Prostate gland (tissue), 2 donors: ENCODE measurements around the gene LYPD6B. TPM values are rescaled to one million over a fixed set of nuclear protein-coding genes. Genes with fewer than 3 reads are reported as not detected.

ENCODE experiments used
- DNase-seq: peaks from one replicate; pipeline ENCODE4 v3.0.0-alpha.2; 2019; ENCODE audit warnings: low spot score
- H3K27ac ChIP-seq, 2 donors: fragments of 200-600 bp; sonication (generic); 2 replicates each; pipeline ENCODE4 v1.5.1; 2017 to 2019
- H3K27me3 ChIP-seq: fragments of 200-600 bp; sonication (generic); replicated peaks from 2 replicates; pipeline ENCODE4 v1.5.1; 2019; ENCODE audit not compliant: insufficient read depth
- H3K36me3 ChIP-seq, 2 donors: fragments of 200-600 bp; sonication (generic); 1 replicate in 1 of 2; 2 replicates in 1 of 2; pipeline versions ENCODE4 v1.5.1 to v1.8.1; 2017 to 2019
- H3K4me1 ChIP-seq: fragments of 200-600 bp; sonication (generic); replicated peaks from 2 replicates; pipeline ENCODE4 v1.5.1; 2019
- H3K4me3 ChIP-seq, 2 donors: fragments of 200-600 bp; sonication (generic); 2 replicates each; pipeline ENCODE4 v1.5.1; 2017 to 2019
- H3K9me3 ChIP-seq: fragments of 200-600 bp; sonication (generic); 2 replicates; pipeline ENCODE4 v1.5.1; 2017
- CTCF ChIP-seq, 4 experiments: fragments of 200-600 bp in 2 of 4; fragments of 450-650 bp in 2 of 4; sonication (generic) in 2 of 4; IDR thresholded peaks; 1 replicate in 3 of 4; 2 replicates in 1 of 4; pipeline ENCODE4 v1.5.1; 2016 to 2019; ENCODE audit warnings: antibody characterized with exemption in 4 of 4, mild to moderate bottlenecking in 2 of 4, moderate library complexity in 2 of 4
- POLR2A ChIP-seq: fragments of 450-650 bp; IDR thresholded peaks from one replicate; pipeline ENCODE4 v1.6.1; 2016; ENCODE audit warnings: antibody characterized with exemption, mild to moderate bottlenecking
- POLR2AphosphoS5 ChIP-seq: sonication (generic); formaldehyde crosslinking; IDR thresholded peaks from one replicate; pipeline ENCODE4 v1.6.1; 2017; ENCODE audit warnings: antibody characterized with exemption
- WGBS: methylation state at CpG from one replicate; pipeline ENCODE4 v1.1.5; 2018; 5-methylcytosine and 5-hydroxymethylcytosine counted together
- intact Hi-C: fragments of 100-400 bp; cut with DNase I; formaldehyde crosslinking; loops from one replicate; pipeline ENCODE4 v1.14.2; 2022
- total RNA-seq, 2 donors: library from RNA; depleted of rRNA; stranded (reverse); fragments of >200 nt; gene quantifications; one replicate each; pipeline ENCODE4 v1.1.0, GENCODE V29; 2016

Gene LYPD6B
- total RNA-seq, 2 donors from 2014 or later = 16.8 to 17.8 TPM

- Histone ChIP-seq H3K4me3 (no peak overlapping the region), H3K27ac (no peak overlapping the region), H3K9me3 (no peaks in the 10 kb centered on the region), H3K27me3 (no peaks in the 10 kb centered on the region), H3K36me3 (no peaks in the 10 kb centered on the region), H3K4me1 (no peaks in the 10 kb centered on the region)
- 89% methylated on average over 2 of the region's 2 CpGs for WGBS
- intact Hi-C loops = no loop called here
- TF ChIP-seq POLR2AphosphoS5 (no peak), CTCF (IDR thresholded peaks at IDR 0.05) (no peak), POLR2A (no peak)
- no peak for DNase-seq
Measured at GRCh38 chr2:149223472-149224095, 185.1 kb downstream of the LYPD6B start.

- DNase-seq = no peak
- H3K27ac ChIP-seq = no peak overlapping the region
- H3K4me3 ChIP-seq = no peak overlapping the region
- TF ChIP-seq POLR2A (no peak), CTCF (IDR thresholded peaks at IDR 0.05) (no peak), POLR2AphosphoS5 (no peak)
- no peaks in the 10 kb centered on the region for H3K27me3 ChIP-seq
- WGBS = 83% methylated on average over 5 of the region's 5 CpGs
- intact Hi-C loops = no loop called here
- no peaks in the 10 kb centered on the region for H3K4me1 ChIP-seq
- H3K36me3 ChIP-seq = no peaks in the 10 kb centered on the region
- H3K9me3 ChIP-seq = no peaks in the 10 kb centered on the region
Measured at GRCh38 chr2:149224543-149224942, 186.0 kb downstream of the LYPD6B start.

DNA sequence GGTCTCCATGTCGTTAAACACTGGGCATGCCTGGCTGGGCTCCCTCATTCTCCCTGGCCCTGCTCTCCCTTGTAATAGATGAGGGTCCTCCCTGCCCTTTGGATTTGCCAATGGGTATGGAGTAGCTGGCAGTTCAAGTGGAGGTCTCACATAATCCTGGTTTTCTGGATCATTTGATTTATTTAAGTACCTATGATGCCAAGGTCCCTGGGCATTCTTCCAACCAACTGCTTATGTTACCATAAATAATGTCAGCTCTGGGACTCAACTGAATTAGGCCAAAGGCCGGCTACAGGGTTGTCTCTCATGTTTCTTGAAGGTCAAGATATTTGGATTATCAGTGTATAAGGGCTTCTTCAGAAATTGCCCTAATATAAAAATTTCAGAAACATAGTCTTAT is 186.9 kb downstream of the LYPD6B start:
- H3K36me3 ChIP-seq = no peaks in the 10 kb centered on the region
- H3K27ac ChIP-seq = no peak overlapping the region
- no peaks in the 10 kb centered on the region for H3K9me3 ChIP-seq
- H3K4me1 ChIP-seq = no peaks in the 10 kb centered on the region
- no peaks in the 10 kb centered on the region for H3K27me3 ChIP-seq
- no peak overlapping the region for H3K4me3 ChIP-seq
- 67% methylated on average over 2 of the region's 2 CpGs for WGBS
- TF ChIP-seq CTCF (IDR thresholded peaks at IDR 0.05) = no peak
- TF ChIP-seq POLR2AphosphoS5 = no peak
- no peak for TF ChIP-seq POLR2A
- no peak for DNase-seq
- intact Hi-C loops = no loop called here

- H3K36me3 ChIP-seq = no peaks in the 10 kb centered on the region
- no peak for DNase-seq
- no peaks in the 10 kb centered on the region for H3K27me3 ChIP-seq
- no peaks in the 10 kb centered on the region for H3K4me1 ChIP-seq
- H3K27ac ChIP-seq = no peak overlapping the region
- WGBS = 47% methylated on average over 6 of the region's 6 CpGs
- intact Hi-C loops = no loop called here
- H3K9me3 ChIP-seq = no peaks in the 10 kb centered on the region
- TF ChIP-seq CTCF (IDR thresholded peaks at IDR 0.05) = no peak
- no peak for TF ChIP-seq POLR2AphosphoS5
- TF ChIP-seq POLR2A = no peak
- H3K4me3 ChIP-seq = no peak overlapping the region
Measured at GRCh38 chr2:149226790-149227189, 188.3 kb downstream of the LYPD6B start.

GRCh38 chr2:149235816-149236375 is 197.4 kb downstream of the LYPD6B start:
- Histone ChIP-seq H3K4me1 (no peaks in the 10 kb centered on the region), H3K36me3 (no peaks in the 10 kb centered on the region), H3K9me3 (no peaks in the 10 kb centered on the region), H3K27ac (no peak overlapping the region), H3K4me3 (no peak overlapping the region), H3K27me3 (no peaks in the 10 kb centered on the region)
- DNase-seq = no peak
- TF ChIP-seq POLR2AphosphoS5 (no peak), CTCF (IDR thresholded peaks at IDR 0.05) (no peak), POLR2A (no peak)
- intact Hi-C loops = no loop called here
- 55% methylated on average over 3 of the region's 3 CpGs for WGBS
